CD14-positive monocyte (primary cell): ENCODE data around the gene FBXL17. TPM values are rescaled to one million over a fixed set of nuclear protein-coding genes. Genes with fewer than 3 reads are reported as not detected.

Experiments used
- DNase-seq, 3 donors: peaks; one replicate each; pipeline ENCODE4 v3.0.0-alpha.2; 2011 to 2022
- H2AFZ ChIP-seq: 2 replicates; pipeline ENCODE4 v1.6.0; 2012; ENCODE audit warnings: mild to moderate bottlenecking, low read depth, low read length, inconsistent platforms; ENCODE audit not compliant: insufficient read depth, poor library complexity, severe bottlenecking
- H3K27ac ChIP-seq, 2 donors: 1 replicate in 1 of 2; 2 replicates in 1 of 2; pipeline ENCODE4 v1.5.1; 2012 to 2013; ENCODE audit warnings: low read length in 2 of 2, control low read depth in 1 of 2, inconsistent platforms in 1 of 2, low read depth in 1 of 2, mild to moderate bottlenecking in 1 of 2
- H3K27me3 ChIP-seq, 2 donors: one replicate each; pipeline versions ENCODE4 v1.6.0 to v1.6.1; 2011 to 2013; ENCODE audit warnings: low read length in 2 of 2; ENCODE audit not compliant: control insufficient read depth in 2 of 2, insufficient read depth in 2 of 2
- H3K36me3 ChIP-seq, 2 donors: replicated peaks in 1 of 2; 1 replicate in 1 of 2; 2 replicates in 1 of 2; pipeline versions ENCODE4 v1.5.1 to v1.6.1; 2012 to 2013; ENCODE audit warnings: low read length in 2 of 2, control low read depth in 1 of 2, inconsistent platforms in 1 of 2, mild to moderate bottlenecking in 1 of 2; ENCODE audit not compliant: insufficient read depth in 2 of 2, control insufficient read depth in 1 of 2
- H3K4me1 ChIP-seq, 2 donors: 1 replicate in 1 of 2; 2 replicates in 1 of 2; pipeline versions ENCODE4 v1.5.1 to v1.6.1; 2012 to 2013; ENCODE audit warnings: low read length in 2 of 2, control low read depth in 1 of 2, inconsistent platforms in 1 of 2, mild to moderate bottlenecking in 1 of 2, moderate library complexity in 1 of 2; ENCODE audit not compliant: insufficient read depth in 2 of 2, control insufficient read depth in 1 of 2
- H3K4me2 ChIP-seq: replicated peaks from 2 replicates; pipeline ENCODE3; 2012; ENCODE audit warnings: low read length, moderate library complexity, mild to moderate bottlenecking; ENCODE audit not compliant: poor library complexity, severe bottlenecking; ENCODE audit errors: extremely low read depth
- H3K4me3 ChIP-seq, 3 experiments: fragments of 200-600 bp in 1 of 3; sonication (generic) in 1 of 3; replicated peaks in 1 of 3; 1 replicate in 2 of 3; 2 replicates in 1 of 3; pipeline ENCODE4 v1.5.1; 2011 to 2013; ENCODE audit warnings: low read length in 3 of 3, mild to moderate bottlenecking in 3 of 3, control low read depth in 2 of 3, low read depth in 2 of 3, inconsistent platforms in 1 of 3, moderate library complexity in 1 of 3
- H3K79me2 ChIP-seq: 2 replicates; pipeline ENCODE4 v1.6.0; 2012; ENCODE audit warnings: mild to moderate bottlenecking, control low read depth, inconsistent platforms, low read length, moderate library complexity; ENCODE audit not compliant: insufficient read depth
- H3K9ac ChIP-seq: 2 replicates; pipeline ENCODE4 v1.6.0; 2017; ENCODE audit warnings: low read length, mild to moderate bottlenecking; ENCODE audit not compliant: insufficient read depth, poor library complexity, severe bottlenecking
- H3K9me3 ChIP-seq, 2 donors: replicated peaks in 1 of 2; 1 replicate in 1 of 2; 2 replicates in 1 of 2; pipeline versions ENCODE4 v1.5.1 to v1.6.1; 2012 to 2013; ENCODE audit warnings: low read length in 2 of 2, control low read depth in 1 of 2; ENCODE audit not compliant: control insufficient read depth in 1 of 2, insufficient read depth in 1 of 2
- H4K20me1 ChIP-seq: 2 replicates; pipeline ENCODE4 v1.6.0; 2012; ENCODE audit warnings: mild to moderate bottlenecking, low read length, control low read depth, moderate library complexity; ENCODE audit not compliant: insufficient read depth
- H3K27ac Mint-ChIP-seq, 7 donors: one replicate each; pipeline ENCODE4 v1.8.0; 2020; ENCODE audit warnings: mild to moderate bottlenecking in 7 of 7, mixed read lengths in 7 of 7, moderate library complexity in 6 of 7, inconsistent platforms in 2 of 7
- H3K27me3 Mint-ChIP-seq, 3 donors: one replicate each; pipeline ENCODE4 v1.8.0; 2021 to 2022; ENCODE audit warnings: low read depth in 3 of 3, mild to moderate bottlenecking in 3 of 3, mixed read lengths in 3 of 3, moderate library complexity in 3 of 3, inconsistent platforms in 1 of 3
- H3K36me3 Mint-ChIP-seq, 2 donors: one replicate each; pipeline ENCODE4 v1.8.0; 2020; ENCODE audit warnings: mixed read lengths in 2 of 2, inconsistent platforms in 1 of 2, mild to moderate bottlenecking in 1 of 2
- H3K4me1 Mint-ChIP-seq: one replicate; pipeline ENCODE4 v1.8.0; 2020; ENCODE audit warnings: mild to moderate bottlenecking, mixed read lengths
- H3K4me3 Mint-ChIP-seq, 2 donors: one replicate each; pipeline ENCODE4 v1.8.0; 2020; ENCODE audit warnings: mild to moderate bottlenecking in 2 of 2, mixed read lengths in 2 of 2, moderate library complexity in 1 of 2
- H3K9me3 Mint-ChIP-seq, 7 donors: one replicate each; pipeline ENCODE4 v1.8.0; 2020 to 2022; ENCODE audit warnings: mixed read lengths in 7 of 7, mild to moderate bottlenecking in 6 of 7, moderate library complexity in 6 of 7, inconsistent platforms in 2 of 7
- WGBS: methylation state at CpG from one replicate; pipeline ENCODE4 v1.1.5; 2013; ENCODE audit warnings: missing lambda C conversion rate; ENCODE audit not compliant: insufficient coverage; 5-methylcytosine and 5-hydroxymethylcytosine counted together
- intact Hi-C, 2 donors: fragments of 100-400 bp; cut with micrococcal nuclease; formaldehyde crosslinking; loops; one replicate each; pipeline versions ENCODE4 v1.15.0 to v1.15.1; 2023
- polyA plus RNA-seq, 3 donors: library from polyadenylated mRNA; depleted of rRNA in 1 of 3; unstranded in 2 of 3; stranded (reverse) in 1 of 3; fragments of 300-500 nt in 2 of 3; fragments of >200 nt in 1 of 3; fragmentation: Illumina TruSeq in 2 of 3; gene quantifications; 1 replicate in 2 of 3; 2 replicates in 1 of 3; pipeline ENCODE4 v1.2.3, GENCODE V29; 2012 to 2021
- TF ChIP-seq, protein P1 (sequence below): fragments of 200-600 bp; IDR thresholded peaks from one replicate; pipeline ENCODE4 v1.8.0; 2022; ENCODE audit warnings: antibody characterized with exemption, mild to moderate bottlenecking

Gene FBXL17
- polyA plus RNA-seq, 3 donors: 1.5 to 6.6 (median 2.0) TPM

DNA sequence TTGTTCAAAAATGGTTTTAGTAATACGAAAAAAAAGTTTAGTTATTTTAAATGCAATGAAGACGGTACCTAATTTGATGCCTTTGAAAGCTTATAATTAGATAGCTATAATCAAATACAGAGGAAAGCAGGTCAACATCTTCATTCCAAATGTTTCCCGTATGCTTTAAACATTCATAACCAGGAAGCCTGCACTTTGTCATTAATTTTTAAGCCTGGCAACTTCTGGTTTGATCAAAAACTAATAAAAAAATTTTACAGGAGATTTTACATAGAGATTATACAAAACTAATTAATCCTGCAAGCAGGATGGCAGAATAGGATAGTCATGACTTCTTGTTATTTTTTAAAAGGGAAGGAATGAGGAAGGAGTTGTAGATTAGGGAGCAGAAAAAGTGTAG, 353.0 kb downstream of the FBXL17 start:
- H3K9me3 ChIP-seq: no peaks in the 10 kb centered on the region
- no peaks in the 10 kb centered on the region for H3K79me2 ChIP-seq
- no peak overlapping the region for H3K4me3 ChIP-seq
- no peaks in the 10 kb centered on the region for H3K4me1 ChIP-seq
- intact Hi-C loops: no loop called here
- H4K20me1 ChIP-seq: no peaks in the 10 kb centered on the region
- H3K4me2 ChIP-seq: no peak overlapping the region
- DNase-seq: no peak
- H2AFZ ChIP-seq: no peak overlapping the region
- no peak overlapping the region for H3K4me3 Mint-ChIP-seq
- TF ChIP-seq, protein P1, sequence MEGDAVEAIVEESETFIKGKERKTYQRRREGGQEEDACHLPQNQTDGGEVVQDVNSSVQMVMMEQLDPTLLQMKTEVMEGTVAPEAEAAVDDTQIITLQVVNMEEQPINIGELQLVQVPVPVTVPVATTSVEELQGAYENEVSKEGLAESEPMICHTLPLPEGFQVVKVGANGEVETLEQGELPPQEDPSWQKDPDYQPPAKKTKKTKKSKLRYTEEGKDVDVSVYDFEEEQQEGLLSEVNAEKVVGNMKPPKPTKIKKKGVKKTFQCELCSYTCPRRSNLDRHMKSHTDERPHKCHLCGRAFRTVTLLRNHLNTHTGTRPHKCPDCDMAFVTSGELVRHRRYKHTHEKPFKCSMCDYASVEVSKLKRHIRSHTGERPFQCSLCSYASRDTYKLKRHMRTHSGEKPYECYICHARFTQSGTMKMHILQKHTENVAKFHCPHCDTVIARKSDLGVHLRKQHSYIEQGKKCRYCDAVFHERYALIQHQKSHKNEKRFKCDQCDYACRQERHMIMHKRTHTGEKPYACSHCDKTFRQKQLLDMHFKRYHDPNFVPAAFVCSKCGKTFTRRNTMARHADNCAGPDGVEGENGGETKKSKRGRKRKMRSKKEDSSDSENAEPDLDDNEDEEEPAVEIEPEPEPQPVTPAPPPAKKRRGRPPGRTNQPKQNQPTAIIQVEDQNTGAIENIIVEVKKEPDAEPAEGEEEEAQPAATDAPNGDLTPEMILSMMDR: no peak
- H3K27ac ChIP-seq: no peak overlapping the region
- WGBS: no CpG with 5 or more reads among the region's 3 CpGs
- no peaks in the 10 kb centered on the region for H3K36me3 ChIP-seq
- H3K27me3 ChIP-seq: no peaks in the 10 kb centered on the region
- no peak overlapping the region for H3K9ac ChIP-seq
- H3K27me3 Mint-ChIP-seq: no peaks in the 10 kb centered on the region
- no peaks in the 10 kb centered on the region for H3K36me3 Mint-ChIP-seq
- no peak overlapping the region for H3K27ac Mint-ChIP-seq
- H3K4me1 Mint-ChIP-seq: peaks cover 2% of the 10 kb centered on the region
- H3K9me3 Mint-ChIP-seq: peaks cover 0 to 1% (median 0%) of the 10 kb centered on the region in 7 donors

GRCh38 chr5:108028412-108028811, 353.5 kb downstream of the FBXL17 start:
- Mint-ChIP-seq H3K27me3 (no peaks in the 10 kb centered on the region), H3K4me3 (no peak overlapping the region), H3K9me3 (peaks cover 0 to 1% (median 0%) of the 10 kb centered on the region in 7 donors), H3K36me3 (no peaks in the 10 kb centered on the region), H3K4me1 (peaks cover 2% of the 10 kb centered on the region), H3K27ac (no peak overlapping the region)
- TF ChIP-seq, protein P1: no peak
- Histone ChIP-seq H3K27ac (no peak overlapping the region), H3K9ac (no peak overlapping the region), H3K9me3 (no peaks in the 10 kb centered on the region), H3K27me3 (no peaks in the 10 kb centered on the region), H4K20me1 (no peaks in the 10 kb centered on the region), H3K79me2 (no peaks in the 10 kb centered on the region), H3K4me2 (no peak overlapping the region), H3K4me1 (no peaks in the 10 kb centered on the region), H3K4me3 (no peak overlapping the region), H2AFZ (no peak overlapping the region), H3K36me3 (no peaks in the 10 kb centered on the region)
- DNase-seq: no peak
- intact Hi-C loops: no loop called here
